Activated CD4-positive, alpha-beta memory T cell treated with anti-CD3 and anti-CD28 coated beads, Interleukin-2, amount 10 ng/mL, durations not matched to agents 7 days and 5 days (primary cell): ENCODE measurements around the gene ABCB6. TPM values are rescaled to one million over a fixed set of nuclear protein-coding genes. Genes with fewer than 3 reads are reported as not detected.
"Not testable (repeated sequence)": the region's sequence is repeated elsewhere in the genome, so short reads cannot be mapped to it uniquely, and the experiment has no call there.

Experiments used
- CTCF ChIA-PET: fragments of 350-600 bp; sonication (Branson Sonifier 250); formaldehyde crosslinking; loops from one replicate; lab custom pipeline; 2021; ENCODE audit warnings: antibody characterized with exemption, inconsistent platforms; lab: Charles Lee
- POLR2A ChIA-PET: fragments of 350-600 bp; sonication (Branson Sonifier 250); formaldehyde crosslinking; loops from one replicate; lab custom pipeline; 2021; ENCODE audit warnings: antibody characterized with exemption; lab: Charles Lee
- DNase-seq: peaks from one replicate; pipeline ENCODE4 v3.0.0-alpha.2; 2020
- H3K27ac Mint-ChIP-seq: one replicate; pipeline ENCODE4 v1.8.0; 2021; ENCODE audit warnings: mild to moderate bottlenecking, mixed read lengths
- H3K27me3 Mint-ChIP-seq: one replicate; pipeline ENCODE4 v1.8.0; 2021; ENCODE audit warnings: mixed read lengths
- H3K36me3 Mint-ChIP-seq: one replicate; pipeline ENCODE4 v1.8.0; 2021; ENCODE audit warnings: low read depth, mixed read lengths
- H3K4me1 Mint-ChIP-seq: one replicate; pipeline ENCODE4 v1.8.0; 2021; ENCODE audit warnings: mixed read lengths
- H3K4me3 Mint-ChIP-seq: one replicate; pipeline ENCODE4 v1.8.0; 2021; ENCODE audit warnings: mild to moderate bottlenecking, mixed read lengths
- H3K9me3 Mint-ChIP-seq: one replicate; pipeline ENCODE4 v1.8.0; 2021; ENCODE audit warnings: mixed read lengths
- total RNA-seq, 2 experiments: library from RNA; stranded (reverse); gene quantifications; one replicate each; pipeline ENCODE4 v1.2.3, GENCODE V29; 2021

Gene ABCB6
- total RNA-seq, 2 experiments from 2014 or later = 15.2 to 17.9 TPM

GRCh38 chr2:219210196-219210885, 8.4 kb downstream of the ABCB6 start:
- POLR2A ChIA-PET = interaction anchor here (1.0 to 5.0 kb wide), 6 partner anchors 8 to 45 kb away, joined by 3 to 160 read pairs (median 12); partner anchors contain the start of genes ABCB6, ANKZF1, ATG9A and CNPPD1
- Mint-ChIP-seq H3K36me3 (peaks cover 45% of the 10 kb centered on the region), H3K4me1 (peaks cover 64% of the 10 kb centered on the region), H3K27ac (peak overlapping the region; percentile 88), H3K4me3 (no peak overlapping the region), H3K9me3 (no peaks in the 10 kb centered on the region), H3K27me3 (no peaks in the 10 kb centered on the region)
- no peak for DNase-seq
- CTCF ChIA-PET = interaction anchor here (1.4 to 1.9 kb wide), 2 partner anchors 37 to 40 kb away, joined by 3 to 10 read pairs; partner anchors contain the start of gene SLC23A3

- no peaks in the 10 kb centered on the region for H3K27me3 Mint-ChIP-seq
- H3K9me3 Mint-ChIP-seq = peaks cover 1% of the 10 kb centered on the region
- DNase-seq = no peak
- no peak overlapping the region for H3K4me3 Mint-ChIP-seq
- POLR2A ChIA-PET = interaction anchor here (0.7 to 5.0 kb wide), 7 partner anchors 8 to 44 kb away, joined by 3 to 160 read pairs (median 5); partner anchors contain the start of genes ABCB6, ANKZF1, ATG9A and CNPPD1
- H3K36me3 Mint-ChIP-seq = peaks cover 42% of the 10 kb centered on the region
- CTCF ChIA-PET = interaction anchor here (1.4 to 2.1 kb wide), 3 partner anchors 9 to 85 kb away, joined by 5 to 11 read pairs (median 6); partner anchors contain the start of gene ABCB6
- H3K4me1 Mint-ChIP-seq = peaks cover 60% of the 10 kb centered on the region
- peak overlapping the region; percentile 88 for H3K27ac Mint-ChIP-seq
Measured at GRCh38 chr2:219209236-219210195, 9.2 kb downstream of the ABCB6 start.

GRCh38 chr2:219207884-219208740, 10.6 kb downstream of the ABCB6 start:
- peak overlapping the region; percentile 88 for H3K27ac Mint-ChIP-seq
- H3K27me3 Mint-ChIP-seq = no peaks in the 10 kb centered on the region
- CTCF ChIA-PET = interaction anchor here (0.7 to 2.6 kb wide), 7 partner anchors 10 to 87 kb away, joined by 3 to 12 read pairs (median 6); partner anchors contain the start of genes ABCB6, CNPPD1 and NHEJ1
- peaks cover 7% of the 10 kb centered on the region for H3K9me3 Mint-ChIP-seq
- H3K36me3 Mint-ChIP-seq = peaks cover 32% of the 10 kb centered on the region
- POLR2A ChIA-PET = interaction anchor here (0.9 to 5.0 kb wide), 8 partner anchors 10 to 87 kb away, joined by 3 to 160 read pairs (median 7); partner anchors contain the start of genes ABCB6, ATG9A, CNPPD1 and RETREG2
- no peak for DNase-seq
- H3K4me1 Mint-ChIP-seq = peaks cover 57% of the 10 kb centered on the region
- peak overlapping the region; percentile 79 for H3K4me3 Mint-ChIP-seq

DNA sequence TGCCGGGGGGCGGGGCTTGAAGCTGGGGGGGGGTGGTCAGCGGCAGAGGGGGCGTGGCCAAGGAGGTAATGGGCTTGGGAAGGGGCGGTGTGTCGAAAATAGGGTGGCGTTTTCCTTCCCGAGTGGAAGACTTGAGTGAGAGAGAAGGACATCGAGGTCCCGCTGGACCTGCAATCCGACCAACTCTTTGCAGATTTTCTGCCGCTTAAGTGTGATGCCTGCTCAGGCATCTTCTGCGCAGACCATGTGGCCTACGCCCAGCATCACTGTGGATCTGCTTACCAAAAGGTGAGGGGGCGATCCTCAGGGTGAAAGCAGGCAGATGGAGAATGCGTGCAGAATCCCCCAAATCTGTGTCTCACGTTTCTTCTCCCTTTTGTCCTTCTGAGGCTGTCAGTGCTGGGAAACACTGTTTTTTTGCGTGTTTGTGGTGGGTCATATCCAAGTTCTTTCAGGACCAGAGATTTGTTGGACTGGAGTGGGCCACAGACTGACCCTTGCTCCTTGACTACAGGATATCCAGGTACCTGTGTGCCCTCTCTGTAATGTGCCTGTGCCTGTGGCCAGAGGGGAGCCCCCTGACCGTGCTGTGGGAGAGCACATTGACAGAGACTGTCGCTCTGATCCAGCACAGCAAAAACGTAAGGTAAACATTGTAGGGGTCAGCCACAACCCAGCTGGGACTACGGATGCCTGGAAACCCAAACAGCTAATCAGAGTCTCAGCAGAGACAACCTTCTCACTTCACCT, 11.4 kb downstream of the ABCB6 start:
- H3K4me3 Mint-ChIP-seq = peak overlapping the region; percentile 79
- POLR2A ChIA-PET = interaction anchor here (0.9 to 5.0 kb wide), 14 partner anchors 11 to 87 kb away, joined by 3 to 160 read pairs (median 8); partner anchors contain the start of genes ABCB6, ANKZF1, ATG9A and CNPPD1

GRCh38 chr2:219206328-219207133, 12.2 kb downstream of the ABCB6 start, which contains the start of gene ZFAND2B:
ZFAND2B (plus strand) TSS chr2:219206782; CDS start chr2:219206988, 206 bp downstream.
- Mint-ChIP-seq H3K4me1 (peaks cover 52% of the 10 kb centered on the region), H3K27ac (peak within 1 kb of the TSS; percentile 88), H3K36me3 (peaks cover 27% of the 10 kb centered on the region), H3K9me3 (peaks cover 7% of the 10 kb centered on the region), H3K4me3 (peak within 1 kb of the TSS; percentile 79), H3K27me3 (no peaks in the 10 kb centered on the region)
- POLR2A ChIA-PET = interaction anchor here (0.7 to 5.0 kb wide), 21 partner anchors 9 to 391 kb away, joined by 3 to 160 read pairs (median 7); partner anchors contain the start of genes ABCB6, ANKZF1, ATG9A and CNPPD1
- peak; percentile 96 for DNase-seq
- CTCF ChIA-PET = interaction anchor here (0.5 to 4.1 kb wide), 19 partner anchors 10 to 547 kb away, joined by 3 to 18 read pairs (median 5); partner anchors contain the start of genes ABCB6, CNPPD1, DNAJB2 and NHEJ1

More for the DNA sequence above, 11.4 kb downstream of the ABCB6 start:
- CTCF ChIA-PET = interaction anchor here (0.5 to 4.1 kb wide), 13 partner anchors 9 to 547 kb away, joined by 3 to 18 read pairs (median 6); partner anchors contain the start of genes ABCB6, CNPPD1 and NHEJ1
- peak overlapping the region; percentile 88 for H3K27ac Mint-ChIP-seq
- H3K36me3 Mint-ChIP-seq = peaks cover 31% of the 10 kb centered on the region
- peaks cover 7% of the 10 kb centered on the region for H3K9me3 Mint-ChIP-seq
- no peaks in the 10 kb centered on the region for H3K27me3 Mint-ChIP-seq
- DNase-seq = no peak
- peaks cover 56% of the 10 kb centered on the region for H3K4me1 Mint-ChIP-seq

DNA sequence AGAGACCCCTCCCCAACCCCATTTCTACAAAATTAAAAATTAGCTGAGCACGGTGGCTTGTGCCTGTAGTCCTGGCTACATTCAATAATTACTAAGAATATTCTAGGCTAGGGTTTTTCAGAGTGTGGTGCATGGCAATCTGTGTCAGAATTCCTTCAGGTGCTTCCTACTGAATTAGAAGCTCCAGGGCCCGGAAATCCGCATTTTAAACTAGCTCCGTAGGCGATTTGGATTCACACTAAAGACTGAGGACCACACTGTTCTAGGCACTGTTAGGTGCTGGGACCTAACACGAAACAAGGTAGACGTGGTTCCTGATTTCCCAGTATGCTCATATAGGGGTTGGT, 12.8 kb downstream of the ABCB6 start:
- ChIA-PET POLR2A (interaction anchor here (0.7 to 5.0 kb wide), 18 partner anchors 9 to 391 kb away, joined by 3 to 160 read pairs (median 8); partner anchors contain the start of genes ABCB6, ANKZF1, ATG9A and CNPPD1), CTCF (interaction anchor here (0.7 to 4.1 kb wide), 18 partner anchors 11 to 324 kb away, joined by 3 to 18 read pairs (median 6); partner anchors contain the start of genes ABCB6, CNPPD1, DNAJB2 and NHEJ1)
- Mint-ChIP-seq H3K27ac (peak overlapping the region; percentile 87), H3K36me3 (peaks cover 21% of the 10 kb centered on the region), H3K27me3 (no peaks in the 10 kb centered on the region), H3K9me3 (peaks cover 7% of the 10 kb centered on the region), H3K4me3 (peak overlapping the region; percentile 79), H3K4me1 (peaks cover 46% of the 10 kb centered on the region)
- DNase-seq = no peak

DNA sequence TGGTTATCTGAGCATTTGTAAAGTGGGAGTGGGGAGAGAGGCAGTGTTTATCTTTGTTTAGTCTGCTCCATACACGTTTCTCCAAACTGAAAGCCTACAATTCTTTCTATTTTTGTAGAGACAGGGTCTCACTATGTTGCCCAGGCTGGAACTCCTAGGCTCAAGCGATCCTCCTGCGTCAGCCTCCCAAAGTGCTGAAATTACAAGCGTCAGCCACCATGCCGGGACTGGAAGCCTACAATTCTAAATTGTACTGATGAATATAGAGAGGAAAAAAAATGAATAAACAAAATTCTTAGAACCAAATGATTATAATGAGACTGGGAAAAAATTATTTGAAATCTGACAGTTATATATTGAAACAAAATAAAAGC, 13.6 kb downstream of the ABCB6 start:
- Mint-ChIP-seq H3K27ac (no peak overlapping the region), H3K36me3 (peaks cover 21% of the 10 kb centered on the region), H3K9me3 (peaks cover 7% of the 10 kb centered on the region), H3K27me3 (peaks cover 3% of the 10 kb centered on the region), H3K4me3 (no peak overlapping the region), H3K4me1 (peaks cover 42% of the 10 kb centered on the region)
- ChIA-PET CTCF (interaction anchor here (1.5 to 4.1 kb wide), 5 partner anchors 12 to 90 kb away, joined by 3 to 18 read pairs (median 7); partner anchors contain the start of genes DNAJB2 and NHEJ1), POLR2A (interaction anchor here (1.2 to 5.0 kb wide), 7 partner anchors 10 to 392 kb away, joined by 3 to 160 read pairs (median 17); partner anchors contain the start of genes ABCB6, ANKZF1, ATG9A and CNPPD1)
- DNase-seq = no peak

DNA sequence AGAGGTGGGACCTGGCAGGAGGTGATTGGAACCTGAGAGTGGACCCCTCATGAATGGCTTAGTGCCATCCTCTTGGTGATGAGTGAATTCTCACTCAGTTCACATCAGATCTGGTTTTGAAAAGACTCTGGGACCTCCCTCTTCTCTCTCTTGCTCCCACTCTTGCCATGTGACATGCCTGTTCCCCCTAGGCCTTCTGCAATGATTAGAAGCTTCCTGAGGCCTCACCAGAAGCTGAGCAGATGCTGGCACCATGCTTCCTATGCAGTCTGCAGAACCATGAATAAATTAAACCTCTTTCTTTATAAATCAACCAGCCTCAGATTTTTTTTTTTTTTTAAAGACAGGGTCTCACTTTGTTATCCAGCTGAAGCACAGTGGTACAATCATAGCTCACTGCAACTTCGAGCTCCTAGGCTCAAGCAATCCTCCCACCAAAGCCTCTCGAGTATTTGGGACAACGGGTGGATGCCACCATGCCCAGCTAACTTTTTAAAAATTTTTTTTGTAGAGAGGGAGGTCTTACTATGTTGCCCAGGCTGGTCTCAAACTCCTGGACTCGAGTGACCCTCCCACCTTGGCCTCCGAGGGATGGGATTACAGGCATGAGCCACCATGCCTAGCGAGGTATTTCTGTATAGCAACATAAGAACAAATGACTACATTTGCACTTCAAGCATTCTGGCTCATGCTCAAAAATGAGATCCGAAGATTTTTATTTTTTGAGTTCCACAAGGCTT, 14.2 kb downstream of the ABCB6 start:
- ChIA-PET CTCF (interaction anchor here (0.7 to 4.1 kb wide), 6 partner anchors 12 to 184 kb away, joined by 3 to 18 read pairs (median 4); no protein-coding TSS in a partner anchor), POLR2A (interaction anchor here (0.7 to 1.0 kb wide), 2 partner anchors 22 to 50 kb away, joined by 3 read pairs; partner anchors contain the start of gene TUBA4A)
- H3K4me1 Mint-ChIP-seq = peaks cover 37% of the 10 kb centered on the region
- peaks cover 7% of the 10 kb centered on the region for H3K9me3 Mint-ChIP-seq
- no peak overlapping the region for H3K4me3 Mint-ChIP-seq
- H3K36me3 Mint-ChIP-seq = peaks cover 17% of the 10 kb centered on the region
- H3K27ac Mint-ChIP-seq = no peak overlapping the region
- H3K27me3 Mint-ChIP-seq = peaks cover 3% of the 10 kb centered on the region
- DNase-seq = no peak

GRCh38 chr2:219201331-219201730, 17.4 kb downstream of the ABCB6 start:
- H3K27ac Mint-ChIP-seq, H3K36me3 Mint-ChIP-seq, H3K4me3 Mint-ChIP-seq, CTCF ChIA-PET, H3K4me1 Mint-ChIP-seq, H3K9me3 Mint-ChIP-seq, DNase-seq: not testable (repeated sequence)
- POLR2A ChIA-PET = interaction anchor here (1.5 kb wide), 1 partner anchor 22 kb away, joined by 4 read pairs; no protein-coding TSS in a partner anchor
- H3K27me3 Mint-ChIP-seq = peaks cover 14% of the 10 kb centered on the region
